Activated naive CD8-positive, alpha-beta T cell treated with anti-CD3 and anti-CD28 coated beads, Interleukin-2, amount 10 ng/mL, durations not matched to agents 7 days and 5 days (primary cell): ENCODE measurements around the gene CCDC171. TPM values are rescaled to one million over a fixed set of nuclear protein-coding genes. Genes with fewer than 3 reads are reported as not detected.
"Not testable (repeated sequence)": the region's sequence is repeated elsewhere in the genome, so short reads cannot be mapped to it uniquely, and the experiment has no call there.

Experiments
- ATAC-seq: fragments of 150-1000 bp; cut with Tn5 transposase; one replicate; pipeline ENCODE4 v1.10.0; 2021; ENCODE audit warnings: low read depth, moderate library complexity
- POLR2A ChIA-PET: fragments of 350-600 bp; sonication (Branson Sonifier 250); formaldehyde crosslinking; loops from one replicate; lab custom pipeline; 2021; ENCODE audit warnings: antibody characterized with exemption; lab: Charles Lee
- DNase-seq: peaks from one replicate; pipeline ENCODE4 v3.0.0; 2021
- H3K27ac Mint-ChIP-seq: one replicate; pipeline ENCODE4 v1.8.0; 2022; ENCODE audit warnings: mild to moderate bottlenecking, mixed read lengths
- H3K27me3 Mint-ChIP-seq: one replicate; pipeline ENCODE4 v1.8.0; 2022; ENCODE audit warnings: mild to moderate bottlenecking, moderate library complexity, mixed read lengths
- H3K36me3 Mint-ChIP-seq: one replicate; pipeline ENCODE4 v1.8.0; 2021; ENCODE audit warnings: mild to moderate bottlenecking, mixed read lengths
- H3K4me1 Mint-ChIP-seq: one replicate; pipeline ENCODE4 v1.8.0; 2021; ENCODE audit warnings: mixed read lengths
- H3K4me3 Mint-ChIP-seq: one replicate; pipeline ENCODE4 v1.8.0; 2022; ENCODE audit warnings: mild to moderate bottlenecking, moderate library complexity, mixed read lengths
- H3K9me3 Mint-ChIP-seq: one replicate; pipeline ENCODE4 v1.8.0; 2021; ENCODE audit warnings: mixed read lengths
- total RNA-seq, 2 experiments: library from RNA; stranded (reverse); gene quantifications; one replicate each; pipeline ENCODE4 v1.2.3, GENCODE V29; 2021

The CCDC171 gene
- total RNA-seq, 2 experiments from 2014 or later: 1.7 to 2.7 TPM

- DNase-seq (no peak), ATAC-seq (no peak)
- no peak overlapping the region for H3K4me3 Mint-ChIP-seq
- H3K36me3 Mint-ChIP-seq: no peaks in the 10 kb centered on the region
- H3K27ac Mint-ChIP-seq: no peak overlapping the region
- H3K9me3 Mint-ChIP-seq: no peaks in the 10 kb centered on the region
- POLR2A ChIA-PET: no interaction called here
- peaks cover 2% of the 10 kb centered on the region for H3K27me3 Mint-ChIP-seq
- no peaks in the 10 kb centered on the region for H3K4me1 Mint-ChIP-seq
Observed at GRCh38 chr9:15764131-15764530, 211.3 kb downstream of the CCDC171 start.

- Mint-ChIP-seq H3K4me1 (no peaks in the 10 kb centered on the region), H3K27ac (no peak overlapping the region), H3K9me3 (no peaks in the 10 kb centered on the region), H3K27me3 (peaks cover 2% of the 10 kb centered on the region), H3K36me3 (no peaks in the 10 kb centered on the region), H3K4me3 (no peak overlapping the region)
- POLR2A ChIA-PET: no interaction called here
- ATAC-seq (no peak), DNase-seq (no peak)
Observed at GRCh38 chr9:15769547-15769946, 216.7 kb downstream of the CCDC171 start.

GRCh38 chr9:15778861-15779260 lies 226.0 kb downstream of the CCDC171 start:
- Mint-ChIP-seq H3K36me3 (no peaks in the 10 kb centered on the region), H3K27ac (no peak overlapping the region), H3K4me3 (no peak overlapping the region), H3K9me3 (no peaks in the 10 kb centered on the region), H3K27me3 (no peaks in the 10 kb centered on the region), H3K4me1 (no peaks in the 10 kb centered on the region)
- DNase-seq (no peak), ATAC-seq (no peak)
- POLR2A ChIA-PET: no interaction called here

- H3K9me3 Mint-ChIP-seq: no peaks in the 10 kb centered on the region
- ATAC-seq: no peak
- no peaks in the 10 kb centered on the region for H3K36me3 Mint-ChIP-seq
- H3K4me1 Mint-ChIP-seq: no peaks in the 10 kb centered on the region
- no peak for DNase-seq
- POLR2A ChIA-PET: no interaction called here
- H3K27me3 Mint-ChIP-seq: no peaks in the 10 kb centered on the region
- H3K27ac Mint-ChIP-seq: no peak overlapping the region
- no peak overlapping the region for H3K4me3 Mint-ChIP-seq
Observed at GRCh38 chr9:15782106-15782505, 229.3 kb downstream of the CCDC171 start.

GRCh38 chr9:15785584-15785983 lies 232.7 kb downstream of the CCDC171 start:
- POLR2A ChIA-PET: no interaction called here
- no peak for DNase-seq
- ATAC-seq: no peak
- H3K27me3 Mint-ChIP-seq: no peaks in the 10 kb centered on the region
- no peak overlapping the region for H3K27ac Mint-ChIP-seq
- H3K4me3 Mint-ChIP-seq: no peak overlapping the region
- H3K9me3 Mint-ChIP-seq: no peaks in the 10 kb centered on the region
- no peaks in the 10 kb centered on the region for H3K36me3 Mint-ChIP-seq
- H3K4me1 Mint-ChIP-seq: no peaks in the 10 kb centered on the region

- no peaks in the 10 kb centered on the region for H3K9me3 Mint-ChIP-seq
- ATAC-seq: no peak
Observed at GRCh38 chr9:15786616-15787015, 233.8 kb downstream of the CCDC171 start.

GRCh38 chr9:15810219-15810899 lies 257.5 kb downstream of the CCDC171 start:
- H3K27ac Mint-ChIP-seq, ATAC-seq, H3K36me3 Mint-ChIP-seq, POLR2A ChIA-PET, H3K9me3 Mint-ChIP-seq, H3K27me3 Mint-ChIP-seq, H3K4me3 Mint-ChIP-seq, DNase-seq, H3K4me1 Mint-ChIP-seq: not testable (repeated sequence)

More at GRCh38 chr9:15786616-15787015, 233.8 kb downstream of the CCDC171 start:
- Mint-ChIP-seq H3K27ac (no peak overlapping the region), H3K36me3 (no peaks in the 10 kb centered on the region), H3K4me1 (no peaks in the 10 kb centered on the region), H3K27me3 (peaks cover 2% of the 10 kb centered on the region), H3K4me3 (no peak overlapping the region)
- POLR2A ChIA-PET: no interaction called here
- DNase-seq: no peak

- Mint-ChIP-seq H3K9me3 (peaks cover 4% of the 10 kb centered on the region), H3K27ac (no peak overlapping the region), H3K27me3 (no peaks in the 10 kb centered on the region), H3K4me3 (no peak overlapping the region), H3K4me1 (no peaks in the 10 kb centered on the region), H3K36me3 (no peaks in the 10 kb centered on the region)
- DNase-seq (no peak), ATAC-seq (no peak)
- POLR2A ChIA-PET: no interaction called here
Observed at GRCh38 chr9:15813076-15813475, 260.2 kb downstream of the CCDC171 start.

GRCh38 chr9:15824310-15824709 lies 271.5 kb downstream of the CCDC171 start:
- Mint-ChIP-seq H3K27me3 (no peaks in the 10 kb centered on the region), H3K4me1 (no peaks in the 10 kb centered on the region), H3K9me3 (peaks cover 2% of the 10 kb centered on the region), H3K4me3 (no peak overlapping the region), H3K27ac (no peak overlapping the region), H3K36me3 (no peaks in the 10 kb centered on the region)
- no peak for DNase-seq
- POLR2A ChIA-PET: no interaction called here
- no peak for ATAC-seq

GRCh38 chr9:15831384-15831783 lies 278.5 kb downstream of the CCDC171 start:
- no peaks in the 10 kb centered on the region for H3K27me3 Mint-ChIP-seq
- no peak overlapping the region for H3K4me3 Mint-ChIP-seq
- no peak for ATAC-seq
- POLR2A ChIA-PET: no interaction called here
- H3K36me3 Mint-ChIP-seq: no peaks in the 10 kb centered on the region
- H3K27ac Mint-ChIP-seq: no peak overlapping the region
- DNase-seq: no peak
- H3K4me1 Mint-ChIP-seq: no peaks in the 10 kb centered on the region
- H3K9me3 Mint-ChIP-seq: no peaks in the 10 kb centered on the region

- POLR2A ChIA-PET: no interaction called here
- Mint-ChIP-seq H3K36me3 (no peaks in the 10 kb centered on the region), H3K27ac (no peak overlapping the region), H3K9me3 (no peaks in the 10 kb centered on the region), H3K4me3 (no peak overlapping the region), H3K27me3 (no peaks in the 10 kb centered on the region), H3K4me1 (no peaks in the 10 kb centered on the region)
- no peak for DNase-seq
- ATAC-seq: no peak
Observed at GRCh38 chr9:15834541-15834940, 281.7 kb downstream of the CCDC171 start.

GRCh38 chr9:15837079-15837679 lies 284.3 kb downstream of the CCDC171 start:
- no peaks in the 10 kb centered on the region for H3K9me3 Mint-ChIP-seq
- H3K36me3 Mint-ChIP-seq: no peaks in the 10 kb centered on the region
- H3K27me3 Mint-ChIP-seq: peaks cover 2% of the 10 kb centered on the region
- DNase-seq (no peak), ATAC-seq (peak; percentile 52)
- H3K4me3 Mint-ChIP-seq: no peak overlapping the region
- no peak overlapping the region for H3K27ac Mint-ChIP-seq
- H3K4me1 Mint-ChIP-seq: no peaks in the 10 kb centered on the region
- POLR2A ChIA-PET: no interaction called here

GRCh38 chr9:15842051-15842450 lies 289.2 kb downstream of the CCDC171 start:
- Mint-ChIP-seq H3K27ac (no peak overlapping the region), H3K4me1 (no peaks in the 10 kb centered on the region), H3K9me3 (no peaks in the 10 kb centered on the region), H3K36me3 (no peaks in the 10 kb centered on the region), H3K27me3 (peaks cover 2% of the 10 kb centered on the region), H3K4me3 (no peak overlapping the region)
- no peak for ATAC-seq
- POLR2A ChIA-PET: no interaction called here
- no peak for DNase-seq

- no peaks in the 10 kb centered on the region for H3K36me3 Mint-ChIP-seq
- DNase-seq: no peak
- no peak for ATAC-seq
- H3K9me3 Mint-ChIP-seq: no peaks in the 10 kb centered on the region
- H3K27me3 Mint-ChIP-seq: peaks cover 2% of the 10 kb centered on the region
- no peak overlapping the region for H3K4me3 Mint-ChIP-seq
- POLR2A ChIA-PET: no interaction called here
- no peak overlapping the region for H3K27ac Mint-ChIP-seq
- H3K4me1 Mint-ChIP-seq: no peaks in the 10 kb centered on the region
Observed at GRCh38 chr9:15843316-15843715, 290.5 kb downstream of the CCDC171 start.
